ENCODE measurements around the gene KIAA0825. TPM values are rescaled to one million over a fixed set of nuclear protein-coding genes. Genes with fewer than 3 reads are reported as not detected.

The KIAA0825 gene
- total and polyA plus RNA-seq, 2 of the 8 experiments (the other 6 are each of a cell fraction or from before 2014, with no cell fraction given), result 0.60 to 1.0 TPM

DNA sequence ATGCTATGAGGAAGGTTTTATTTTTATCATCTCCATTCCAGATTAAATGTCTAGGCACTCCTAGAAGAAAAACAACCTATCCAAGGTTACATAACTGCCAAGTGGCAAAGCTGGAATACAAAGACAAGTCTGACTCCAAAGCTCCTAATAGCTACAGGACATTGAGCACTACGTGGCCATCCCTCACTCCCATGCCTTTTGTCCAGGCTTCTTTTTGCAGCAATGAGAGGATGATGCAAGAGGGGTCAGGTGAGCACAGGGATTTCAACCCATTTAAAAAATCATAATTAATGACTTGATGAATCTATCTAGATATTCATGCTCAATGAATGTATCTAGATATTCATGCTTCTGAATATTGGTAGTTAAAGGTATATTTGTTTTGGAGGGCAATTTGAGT, 117.0 kb downstream of the KIAA0825 start:
- H4K8ac ChIP-seq (ENCODE audit: extremely low read depth, insufficient read depth, low read length), result no peak overlapping the region
- H3K27me3 ChIP-seq (replicated peaks in 1 of 4; ENCODE audit: control insufficient read depth in 3 of 4, extremely low read depth in 1 of 4, insufficient read depth in 3 of 4, low read length in 3 of 4), result no peaks in the 10 kb centered on the region
- WGBS, 2 experiments (ENCODE audit: extremely low coverage in 1 of 2, insufficient coverage in 1 of 2, insufficient read length in 1 of 2, insufficient replicate concordance in 2 of 2, low coverage in 1 of 2, low lambda C conversion rate in 2 of 2, missing lambda C conversion rate in 1 of 2), result 86% methylated on average over 1 of the region's 1 CpG; no CpG with 5 or more reads in 1 of the 2 experiments
- no peak overlapping the region for H3K14ac ChIP-seq (ENCODE audit: insufficient read length)
- no peak overlapping the region for H3K9ac ChIP-seq (replicated peaks in 1 of 4; ENCODE audit: extremely low read depth in 1 of 4, low read depth in 3 of 4, low read length in 3 of 4)
- H4K91ac ChIP-seq (replicated peaks; ENCODE audit: insufficient read length, low read length), result no peak overlapping the region
- no peaks in the 10 kb centered on the region for H4K20me1 ChIP-seq (replicated peaks in 1 of 2; ENCODE audit: control insufficient read depth in 1 of 2, insufficient read depth in 2 of 2, low read length in 2 of 2)
- no peak overlapping the region for H4K5ac ChIP-seq (ENCODE audit: insufficient read length, low read depth, low read length)
- no peaks in the 10 kb centered on the region for H3K79me2 ChIP-seq (ENCODE audit: control insufficient read depth in 1 of 2, insufficient read depth in 2 of 2, low read length in 2 of 2)
- DNase-seq (ENCODE audit: low read depth in 1 of 2, low spot score in 2 of 2), result no peak
- H3K4me3 ChIP-seq (ENCODE audit: extremely low read depth in 1 of 4, insufficient read depth in 2 of 4, low read depth in 3 of 4, low read length in 4 of 4), result no peak overlapping the region
- H3K18ac ChIP-seq (ENCODE audit: extremely low read depth, low read length), result no peak overlapping the region
- no peak overlapping the region for H2AFZ ChIP-seq (ENCODE audit: low read length)
- H3K9me3 ChIP-seq (ENCODE audit: insufficient read depth in 2 of 2, low read depth in 1 of 2, low read length in 1 of 2), result no peaks in the 10 kb centered on the region
- no peaks in the 10 kb centered on the region for H3K36me3 ChIP-seq (ENCODE audit: control insufficient read depth in 2 of 4, insufficient read depth in 4 of 4, low read length in 3 of 4)
- no peak for FAIRE-seq
- H3K27ac ChIP-seq (ENCODE audit: low read depth, low read length), result no peak overlapping the region
- H3K56ac ChIP-seq (replicated peaks; ENCODE audit: insufficient read length, low read depth, low read length), result no peak overlapping the region
- H3K4ac ChIP-seq (replicated peaks; ENCODE audit: insufficient read length, low read depth, low read length), result no peak overlapping the region
- ChIA-PET POLR2A (ENCODE audit: partially characterized antibody) (no interaction called here), CTCF (ENCODE audit: partially characterized antibody) (interaction anchor here (0.6 kb wide), 1 partner anchor 179 kb away, joined by 4 read pairs; no protein-coding TSS in a partner anchor)
- no peak overlapping the region for H3K23ac ChIP-seq (ENCODE audit: insufficient read length)
- H2BK20ac ChIP-seq (ENCODE audit: low read length), result no peak overlapping the region
- no peak overlapping the region for H2BK15ac ChIP-seq (ENCODE audit: low read length)
- H2BK12ac ChIP-seq (ENCODE audit: low read depth, low read length), result no peak overlapping the region
- H3K23me2 ChIP-seq (ENCODE audit: low read depth, low read length), result no peaks in the 10 kb centered on the region
- H3K4me1 ChIP-seq (replicated peaks in 1 of 4; ENCODE audit: control insufficient read depth in 3 of 4, insufficient read depth in 4 of 4, low read length in 3 of 4), result no peaks in the 10 kb centered on the region
- no peak overlapping the region for H2AK5ac ChIP-seq (ENCODE audit: low read depth, low read length)
- H3K4me2 ChIP-seq (ENCODE audit: insufficient read depth in 1 of 2, low read depth in 2 of 2, low read length in 2 of 2), result no peak overlapping the region
- H2BK120ac ChIP-seq (replicated peaks; ENCODE audit: low read depth, low read length), result no peak overlapping the region
- H2BK5ac ChIP-seq (ENCODE audit: low read depth, low read length), result no peak overlapping the region
- no peaks in the 10 kb centered on the region for H3K79me1 ChIP-seq (ENCODE audit: low read depth, low read length)
- no peak for TF ChIP-seq KDM4A (IDR thresholded peaks at IDR 0.05; ENCODE audit: low read depth, low read length, severe bottlenecking)
- TF ChIP-seq, protein P1, sequence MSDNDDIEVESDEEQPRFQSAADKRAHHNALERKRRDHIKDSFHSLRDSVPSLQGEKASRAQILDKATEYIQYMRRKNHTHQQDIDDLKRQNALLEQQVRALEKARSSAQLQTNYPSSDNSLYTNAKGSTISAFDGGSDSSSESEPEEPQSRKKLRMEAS (IDR thresholded peaks at IDR 0.05), result no peak
